Stimulated activated naive B cell treated with anti-CD40 and anti-IgM and Interleukin-4, amounts not matched to agents 10 μg/mL and 1 μg/mL and 100 μg/mL, for 72 hours (primary cell): ENCODE measurements around the gene GDF15.
A peak's percentile ranks its signal among the peaks of the same experiment; 100 is the strongest.

Source experiments
- ATAC-seq, 2 donors: fragments of 150-1000 bp; cut with Tn5 transposase; replicated peaks; 2 replicates each; pipeline ENCODE4 v1.10.0; 2021; ENCODE audit warnings: moderate library complexity in 1 of 2
- DNase-seq: peaks from one replicate; pipeline ENCODE4 v3.0.0; 2021
- H3K27ac Mint-ChIP-seq: one replicate; pipeline ENCODE4 v1.8.0; 2022; ENCODE audit warnings: mild to moderate bottlenecking, mixed read lengths
- H3K27me3 Mint-ChIP-seq, 2 donors: one replicate each; pipeline ENCODE4 v1.8.0; 2022; ENCODE audit warnings: mixed read lengths in 2 of 2
- H3K36me3 Mint-ChIP-seq, 2 donors: one replicate each; pipeline ENCODE4 v1.8.0; 2022; ENCODE audit warnings: mixed read lengths in 2 of 2, mild to moderate bottlenecking in 1 of 2
- H3K4me1 Mint-ChIP-seq, 2 donors: one replicate each; pipeline ENCODE4 v1.8.0; 2022; ENCODE audit warnings: mixed read lengths in 2 of 2, mild to moderate bottlenecking in 1 of 2
- H3K4me3 Mint-ChIP-seq, 2 donors: one replicate each; pipeline ENCODE4 v1.8.0; 2022; ENCODE audit warnings: mild to moderate bottlenecking in 2 of 2, mixed read lengths in 2 of 2, moderate library complexity in 1 of 2
- H3K9me3 Mint-ChIP-seq, 2 donors: one replicate each; pipeline ENCODE4 v1.8.0; 2022; ENCODE audit warnings: mixed read lengths in 2 of 2, mild to moderate bottlenecking in 1 of 2

GDF15 gene

GRCh38 chr19:18414504-18415177 lies 28.7 kb downstream of the GDF15 start:
- Mint-ChIP-seq H3K27ac (no peak overlapping the region), H3K4me3 (no peak overlapping the region), H3K4me1 (peaks cover 40 to 61% of the 10 kb centered on the region in 2 donors), H3K36me3 (no peaks in the 10 kb centered on the region), H3K9me3 (no peaks in the 10 kb centered on the region), H3K27me3 (peaks cover 64 to 81% of the 10 kb centered on the region in 2 donors)
- DNase-seq: no peak
- no peak for ATAC-seq

DNA sequence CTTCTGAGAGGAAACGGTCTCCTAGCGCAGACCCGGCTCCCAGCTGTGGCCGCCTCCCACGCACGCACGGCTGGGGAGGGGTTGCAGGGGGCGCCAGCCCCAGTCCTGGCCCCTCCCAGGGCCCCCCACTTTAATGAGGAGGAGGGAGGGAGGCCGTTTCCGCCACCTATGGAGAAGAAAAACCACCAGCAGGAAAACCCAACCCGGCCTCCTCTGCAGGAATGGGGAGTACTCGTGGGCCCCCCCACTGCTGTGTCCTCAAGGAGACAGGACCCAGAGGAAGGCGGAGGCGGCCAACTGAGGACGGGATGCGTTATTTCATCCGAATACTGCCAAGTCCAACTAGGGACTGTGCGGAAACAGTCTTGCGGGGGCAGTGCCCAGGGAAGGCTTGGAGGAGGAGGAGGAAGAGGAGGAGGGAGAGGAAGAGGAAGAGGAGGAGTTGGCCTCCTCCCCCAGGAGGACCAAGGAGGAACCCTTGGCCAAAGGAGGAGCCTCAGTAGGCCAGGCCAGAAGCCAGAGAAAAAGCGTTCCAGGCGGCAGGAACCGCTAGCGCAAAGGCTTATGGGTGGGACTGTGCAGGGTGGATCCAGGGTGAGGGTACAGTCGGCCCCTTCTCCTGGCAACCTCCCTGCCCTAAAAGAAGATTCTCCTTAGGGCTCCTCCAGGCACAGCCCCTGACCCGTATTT lies 29.4 kb downstream of the GDF15 start:
- H3K4me3 Mint-ChIP-seq: peak overlapping the region; percentile 59 to 63
- H3K4me1 Mint-ChIP-seq: peaks cover 41 to 64% of the 10 kb centered on the region in 2 donors
- DNase-seq: no peak

GRCh38 chr19:18416778-18417249 lies 30.9 kb downstream of the GDF15 start:
- H3K4me1 Mint-ChIP-seq: peaks cover 44 to 72% of the 10 kb centered on the region in 2 donors
- ATAC-seq (peak; percentile 17), DNase-seq (no peak)
- H3K36me3 Mint-ChIP-seq: no peaks in the 10 kb centered on the region
- peaks cover 59 to 78% of the 10 kb centered on the region in 2 donors for H3K27me3 Mint-ChIP-seq
- peak overlapping the region; percentile 74 to 82 for H3K4me3 Mint-ChIP-seq
- H3K27ac Mint-ChIP-seq: peak overlapping the region; percentile 82
- H3K9me3 Mint-ChIP-seq: no peaks in the 10 kb centered on the region

More for the DNA sequence above, 29.4 kb downstream of the GDF15 start:
- no peak for ATAC-seq
- Mint-ChIP-seq H3K27ac (no peak overlapping the region), H3K36me3 (no peaks in the 10 kb centered on the region), H3K27me3 (peaks cover 64 to 85% of the 10 kb centered on the region in 2 donors), H3K9me3 (no peaks in the 10 kb centered on the region)

DNA sequence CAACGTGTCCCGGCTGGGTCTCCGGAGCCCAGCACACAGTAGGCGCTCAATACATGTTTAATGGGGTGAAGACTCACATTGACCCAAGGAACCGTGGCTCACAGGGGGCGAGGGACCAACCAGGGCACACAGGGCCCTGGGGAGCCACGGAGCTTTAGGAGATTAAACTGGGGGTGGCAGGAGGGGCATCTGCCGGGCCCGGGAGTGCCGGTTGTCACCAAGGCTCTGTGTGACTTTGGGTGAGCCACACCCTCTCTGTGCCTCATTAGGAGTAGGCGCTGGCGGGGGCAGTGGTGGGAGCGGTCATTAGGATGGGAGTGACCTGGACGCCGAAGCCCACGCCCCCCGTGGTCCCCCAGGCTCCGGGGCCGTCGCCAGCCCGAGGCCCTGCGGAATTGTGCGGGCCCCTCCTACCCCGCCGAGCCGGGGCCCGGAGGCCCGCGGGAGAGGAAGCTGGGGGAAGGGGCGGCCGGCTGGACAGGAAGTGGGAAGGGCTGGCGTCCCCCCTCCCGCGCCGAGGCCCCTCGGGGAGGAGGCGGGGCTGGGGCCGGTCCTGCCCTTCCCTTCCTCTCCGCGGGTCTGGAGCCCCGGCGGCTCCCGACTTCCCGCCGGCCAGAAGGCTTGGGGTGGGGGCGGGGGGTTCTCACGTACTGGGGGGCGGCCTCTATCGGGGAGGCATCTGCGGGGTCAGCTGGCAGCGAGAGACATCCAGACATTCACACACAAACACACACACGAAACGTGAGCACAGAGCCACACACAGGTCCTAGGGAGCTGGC lies 31.5 kb downstream of the GDF15 start:
- Mint-ChIP-seq H3K4me1 (peaks cover 47 to 77% of the 10 kb centered on the region in 2 donors), H3K27me3 (peaks cover 53 to 71% of the 10 kb centered on the region in 2 donors), H3K27ac (peak overlapping the region; percentile 82), H3K36me3 (no peaks in the 10 kb centered on the region), H3K9me3 (no peaks in the 10 kb centered on the region), H3K4me3 (peak overlapping the region; percentile 82 to 86)
- ATAC-seq (no peak), DNase-seq (no peak)

- peak overlapping the region; percentile 82 to 86 for H3K4me3 Mint-ChIP-seq
- peak overlapping the region; percentile 79 for H3K27ac Mint-ChIP-seq
- ATAC-seq: no peak
- DNase-seq: no peak
- H3K9me3 Mint-ChIP-seq: no peaks in the 10 kb centered on the region
- H3K27me3 Mint-ChIP-seq: peaks cover 47 to 65% of the 10 kb centered on the region in 2 donors
- no peaks in the 10 kb centered on the region for H3K36me3 Mint-ChIP-seq
- H3K4me1 Mint-ChIP-seq: peaks cover 52 to 82% of the 10 kb centered on the region in 2 donors
These were observed 32.1 kb downstream of the GDF15 start for GRCh38 chr19:18418029-18418482.

- H3K4me1 Mint-ChIP-seq: peaks cover 55 to 85% of the 10 kb centered on the region in 2 donors
- H3K27ac Mint-ChIP-seq: peak overlapping the region; percentile 79
- H3K27me3 Mint-ChIP-seq: peaks cover 43 to 59% of the 10 kb centered on the region in 2 donors
- DNase-seq: no peak
- ATAC-seq: peak; percentile 20 to 27
- no peaks in the 10 kb centered on the region for H3K9me3 Mint-ChIP-seq
- peak overlapping the region; percentile 82 to 86 for H3K4me3 Mint-ChIP-seq
- no peaks in the 10 kb centered on the region for H3K36me3 Mint-ChIP-seq
These were observed 32.7 kb downstream of the GDF15 start for GRCh38 chr19:18418483-18419194.

DNA sequence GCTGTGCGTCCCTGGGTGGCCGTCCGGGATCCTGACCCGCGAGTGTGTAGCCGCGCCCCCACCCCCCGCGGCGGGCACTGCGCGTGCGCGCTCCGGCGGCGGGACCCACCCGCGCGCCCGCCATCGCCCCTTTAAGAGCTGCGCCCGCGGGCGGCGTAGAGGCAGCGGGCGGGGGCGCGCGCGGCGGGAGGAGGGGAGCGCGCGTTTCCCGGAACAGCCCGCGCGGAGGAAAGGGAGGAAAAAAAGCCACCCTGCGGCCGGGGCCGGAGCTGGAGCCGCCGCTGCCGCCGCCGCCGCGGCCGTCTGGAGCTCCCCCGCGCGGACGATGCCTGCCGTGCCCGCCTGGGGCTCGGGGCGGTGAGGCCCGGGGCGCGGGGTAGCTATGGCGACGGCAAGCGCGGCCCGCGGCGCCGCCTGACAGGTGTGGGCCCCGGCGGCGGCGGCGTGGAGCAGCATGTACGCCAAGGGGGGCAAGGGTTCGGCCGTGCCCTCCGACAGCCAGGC lies 33.3 kb downstream of the GDF15 start, which contains the start of gene SSBP4:
Gene SSBP4, plus strand, starts transcription at position 204 of the 504 bp plus-strand sequence. Its CDS starts 251 bp downstream, at position 455.
- peaks cover 53 to 81% of the 10 kb centered on the region in 2 donors for H3K4me1 Mint-ChIP-seq
- no peaks in the 10 kb centered on the region for H3K36me3 Mint-ChIP-seq
- H3K27ac Mint-ChIP-seq: peak within 1 kb of the TSS; percentile 79
- peak; percentile 67 to 74 for ATAC-seq
- H3K9me3 Mint-ChIP-seq: no peaks in the 10 kb centered on the region
- H3K4me3 Mint-ChIP-seq: peak within 1 kb of the TSS; percentile 82 to 86
- peaks cover 38 to 53% of the 10 kb centered on the region in 2 donors for H3K27me3 Mint-ChIP-seq
- DNase-seq: peak; percentile 58

- H3K4me1 Mint-ChIP-seq: peaks cover 53 to 74% of the 10 kb centered on the region in 2 donors
- no peak for DNase-seq
- peak overlapping the region; percentile 74 to 86 for H3K4me3 Mint-ChIP-seq
- H3K36me3 Mint-ChIP-seq: no peaks in the 10 kb centered on the region
- peak; percentile 37 to 39 for ATAC-seq
- H3K27me3 Mint-ChIP-seq: peaks cover 34 to 47% of the 10 kb centered on the region in 2 donors
- H3K27ac Mint-ChIP-seq: peak overlapping the region; percentile 65
- H3K9me3 Mint-ChIP-seq: no peaks in the 10 kb centered on the region
These were observed 33.9 kb downstream of the GDF15 start for GRCh38 chr19:18419699-18420460.

DNA sequence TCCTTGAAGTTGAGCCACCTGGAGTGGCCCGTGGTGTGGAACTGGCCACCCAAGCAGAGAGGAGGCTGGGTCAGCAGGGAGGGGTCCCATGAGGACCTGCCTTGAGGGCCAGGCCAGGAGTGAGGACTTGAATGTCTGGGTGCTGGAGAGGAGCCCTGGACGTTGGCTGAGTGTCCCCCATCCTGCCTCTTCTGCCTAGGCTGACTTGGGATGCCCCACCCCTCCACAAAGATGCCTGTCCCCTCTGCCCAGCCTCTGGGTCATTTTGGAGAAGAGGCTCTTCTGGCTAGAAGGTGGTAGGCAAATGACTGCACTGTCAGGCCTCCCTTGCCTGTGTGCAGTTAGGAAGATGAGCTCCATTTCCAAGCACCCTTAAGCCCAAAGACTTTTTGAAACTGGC lies 35.0 kb downstream of the GDF15 start:
- no peaks in the 10 kb centered on the region for H3K9me3 Mint-ChIP-seq
- H3K4me3 Mint-ChIP-seq: peak overlapping the region; percentile 17 to 19
- peaks cover 55 to 72% of the 10 kb centered on the region in 2 donors for H3K4me1 Mint-ChIP-seq
- DNase-seq (no peak), ATAC-seq (no peak)
- no peaks in the 10 kb centered on the region for H3K36me3 Mint-ChIP-seq
- H3K27ac Mint-ChIP-seq: no peak overlapping the region
- H3K27me3 Mint-ChIP-seq: peaks cover 27 to 36% of the 10 kb centered on the region in 2 donors

DNA sequence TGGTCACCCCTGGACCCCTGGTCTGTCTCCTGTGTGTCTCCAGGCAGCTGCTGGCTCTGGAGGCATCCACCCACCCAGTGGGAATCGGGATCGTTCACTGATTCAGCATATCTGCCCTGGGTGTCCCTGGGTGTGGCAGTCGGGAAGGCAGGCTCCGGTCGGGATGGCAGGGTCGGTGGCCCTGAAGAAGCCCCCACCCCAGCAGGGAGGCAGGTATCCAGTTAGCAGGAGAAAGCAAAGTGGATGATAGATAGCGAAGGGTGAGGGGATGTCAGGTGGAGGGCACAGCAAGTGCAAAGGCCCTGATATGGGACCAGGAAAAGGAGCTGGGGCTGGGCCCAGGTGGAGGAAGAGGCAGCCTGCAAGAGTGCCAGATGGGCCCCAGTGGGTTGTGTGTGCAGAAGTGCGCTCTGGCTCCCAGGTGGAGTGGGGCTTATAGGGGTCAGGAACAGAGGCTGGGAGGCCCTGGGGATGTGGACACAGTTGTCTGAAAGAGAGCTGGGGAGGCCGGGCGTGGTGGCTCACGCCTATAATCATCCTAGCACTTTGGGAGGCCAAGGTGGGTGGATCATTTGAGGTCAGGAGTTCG lies 35.5 kb downstream of the GDF15 start:
- DNase-seq: no peak
- peaks cover 22 to 31% of the 10 kb centered on the region in 2 donors for H3K27me3 Mint-ChIP-seq

DNA sequence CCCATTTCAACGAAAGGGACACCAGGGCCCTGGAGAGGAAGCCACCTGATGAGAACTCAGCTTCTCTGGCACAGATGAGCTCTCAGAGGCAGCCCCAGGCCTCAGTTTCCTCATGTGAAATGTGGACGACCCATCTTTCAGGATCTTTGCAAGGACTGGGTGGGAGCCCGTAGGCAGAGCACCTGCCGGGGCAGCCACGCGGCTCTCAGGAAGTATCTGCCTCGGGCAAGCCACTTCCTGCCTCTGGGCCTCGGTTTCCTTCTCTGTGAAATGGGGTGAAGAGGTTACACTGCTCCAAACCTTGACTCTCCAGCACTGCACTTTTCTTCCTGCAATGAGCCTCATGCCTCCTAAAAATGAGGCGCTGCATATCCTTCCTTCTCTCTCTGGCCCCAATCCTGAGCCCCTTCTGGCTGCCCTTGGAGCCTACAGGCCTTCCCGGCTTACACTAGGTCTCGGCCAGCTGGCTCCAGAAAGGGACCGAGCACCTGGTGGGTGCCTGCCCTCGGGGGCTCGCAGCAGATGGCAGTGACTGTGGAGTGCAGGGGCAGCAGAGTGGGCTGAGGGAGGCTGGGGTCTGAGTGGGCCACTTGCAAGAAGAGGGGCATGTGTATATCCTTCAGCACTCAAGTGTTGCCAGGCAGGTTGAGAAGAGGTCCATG lies 36.7 kb downstream of the GDF15 start:
- H3K9me3 Mint-ChIP-seq: no peaks in the 10 kb centered on the region
- H3K4me1 Mint-ChIP-seq: peaks cover 47 to 67% of the 10 kb centered on the region in 2 donors
- peaks cover 13 to 20% of the 10 kb centered on the region in 2 donors for H3K27me3 Mint-ChIP-seq
- H3K36me3 Mint-ChIP-seq: no peaks in the 10 kb centered on the region
- ATAC-seq (no peak), DNase-seq (no peak)
- H3K27ac Mint-ChIP-seq: no peak overlapping the region
- H3K4me3 Mint-ChIP-seq: no peak overlapping the region

More for the DNA sequence above, 35.5 kb downstream of the GDF15 start:
- H3K4me1 Mint-ChIP-seq: peaks cover 56 to 72% of the 10 kb centered on the region in 2 donors
- H3K9me3 Mint-ChIP-seq: no peaks in the 10 kb centered on the region
- ATAC-seq: no peak
- H3K27ac Mint-ChIP-seq: no peak overlapping the region
- H3K4me3 Mint-ChIP-seq: no peak overlapping the region
- H3K36me3 Mint-ChIP-seq: no peaks in the 10 kb centered on the region
